ENCODE measurements around the gene RASSF4. TPM values are rescaled to one million over a fixed set of nuclear protein-coding genes. Genes with fewer than 3 reads are reported as not detected.

RASSF4 gene
- total RNA-seq, 1 experiment from 2014 or later: 2.8 TPM

DNA sequence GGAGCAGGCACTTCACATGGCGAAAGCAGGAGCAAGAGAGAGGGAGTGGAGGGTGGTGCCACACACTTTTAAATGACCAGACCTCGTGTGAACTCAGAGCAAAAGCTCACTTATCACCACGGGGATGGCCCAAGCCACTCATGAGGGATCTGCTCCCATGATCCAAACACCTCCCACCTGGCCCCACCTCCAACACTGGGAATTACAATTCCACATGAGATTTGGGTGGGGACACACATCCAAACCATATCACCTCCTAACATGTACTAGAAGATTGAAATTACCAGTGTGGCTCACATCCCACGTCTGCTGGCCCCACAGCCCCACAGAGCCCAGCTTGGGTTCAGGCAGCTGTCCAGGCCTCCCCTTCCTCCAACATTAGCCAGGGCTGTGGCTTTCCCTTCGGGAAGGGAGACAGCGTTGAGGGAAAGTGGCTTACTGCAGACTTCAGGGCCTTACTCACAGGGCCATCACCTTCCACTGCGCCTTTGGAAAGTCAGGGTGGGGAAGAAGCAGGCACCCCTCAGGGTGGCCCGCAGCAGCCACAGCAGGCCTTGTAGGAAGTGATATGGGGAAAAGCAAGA lies 11.3 kb downstream of the RASSF4 start:
- no peaks in the 10 kb centered on the region for H3K9me3 ChIP-seq (ENCODE audit: control insufficient read depth in 1 of 2, insufficient read depth in 1 of 2, low read depth in 1 of 2, low read length in 2 of 2)
- no TSS peak for BruUV-seq (replicated peaks)
- no peak for DNase-seq (ENCODE audit: low read depth, low spot score)
- RAD21 ChIA-PET (ENCODE audit: low non-redundant PET in 1 of 2, low total read pairs in 2 of 2, uncharacterized antibody in 2 of 2, unreplicated experiment in 2 of 2): no interaction called here
- POLR2A ChIA-PET: no interaction called here
- H3K79me2 ChIP-seq (ENCODE audit: insufficient read depth, low read length): no peaks in the 10 kb centered on the region
- no peak for ATAC-seq
- intact Hi-C loops (cut with micrococcal nuclease): no loop called here
- H3K9ac ChIP-seq (ENCODE audit: low read length): no peak overlapping the region
- H2AFZ ChIP-seq (ENCODE audit: low read depth, low read length, poor library complexity, severe bottlenecking): no peak overlapping the region
- H3K4me1 ChIP-seq (ENCODE audit: control insufficient read depth in 1 of 2, insufficient read depth in 2 of 2, low read length in 2 of 2): peaks cover 12 to 22% of the 10 kb centered on the region in 2 experiments
- H3K4me3 ChIP-seq (replicated peaks in 1 of 2; ENCODE audit: low read depth in 1 of 2, low read length in 2 of 2): no peak overlapping the region
- CTCF ChIA-PET: no interaction called here
- no peaks in the 10 kb centered on the region for H3K36me3 ChIP-seq (ENCODE audit: control insufficient read depth in 1 of 2, insufficient read depth in 2 of 2, low read length in 2 of 2)
- no peaks in the 10 kb centered on the region for H3K27me3 ChIP-seq (ENCODE audit: insufficient read depth, low read length)
- no peaks in the 10 kb centered on the region for H4K20me1 ChIP-seq (ENCODE audit: insufficient read depth)
- H3K9me2 ChIP-seq (ENCODE audit: insufficient read depth): no peaks in the 10 kb centered on the region
- H3K27ac ChIP-seq (ENCODE audit: low read depth, low read length): no peak overlapping the region
- TF ChIP-seq SIN3A (IDR thresholded peaks at IDR 0.05; ENCODE audit: low read depth) (no peak), SRF (IDR thresholded peaks at IDR 0.05; ENCODE audit: low read depth) (no peak), SP1 (IDR thresholded peaks at IDR 0.05; ENCODE audit: low read depth) (no peak), CBX3 (IDR thresholded peaks at IDR 0.05; ENCODE audit: low read depth) (no peak), ELF1 (IDR thresholded peaks at IDR 0.05; ENCODE audit: borderline replicate concordance, low read depth) (no peak), ZNF274 (IDR thresholded peaks at IDR 0.05; ENCODE audit: low read depth, low read length) (no peak), CEBPB (IDR thresholded peaks at IDR 0.05; ENCODE audit: low read depth) (no peak), EZH2phosphoT487 (IDR thresholded peaks at IDR 0.05; ENCODE audit: borderline replicate concordance) (no peak)
- TF ChIP-seq, protein P1, sequence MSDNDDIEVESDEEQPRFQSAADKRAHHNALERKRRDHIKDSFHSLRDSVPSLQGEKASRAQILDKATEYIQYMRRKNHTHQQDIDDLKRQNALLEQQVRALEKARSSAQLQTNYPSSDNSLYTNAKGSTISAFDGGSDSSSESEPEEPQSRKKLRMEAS (IDR thresholded peaks at IDR 0.05): no peak
- TF ChIP-seq, protein P2, sequence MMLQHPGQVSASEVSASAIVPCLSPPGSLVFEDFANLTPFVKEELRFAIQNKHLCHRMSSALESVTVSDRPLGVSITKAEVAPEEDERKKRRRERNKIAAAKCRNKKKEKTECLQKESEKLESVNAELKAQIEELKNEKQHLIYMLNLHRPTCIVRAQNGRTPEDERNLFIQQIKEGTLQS (IDR thresholded peaks at IDR 0.05): no peak
- H3K4me2 ChIP-seq (ENCODE audit: low read length): no peak overlapping the region

DNA sequence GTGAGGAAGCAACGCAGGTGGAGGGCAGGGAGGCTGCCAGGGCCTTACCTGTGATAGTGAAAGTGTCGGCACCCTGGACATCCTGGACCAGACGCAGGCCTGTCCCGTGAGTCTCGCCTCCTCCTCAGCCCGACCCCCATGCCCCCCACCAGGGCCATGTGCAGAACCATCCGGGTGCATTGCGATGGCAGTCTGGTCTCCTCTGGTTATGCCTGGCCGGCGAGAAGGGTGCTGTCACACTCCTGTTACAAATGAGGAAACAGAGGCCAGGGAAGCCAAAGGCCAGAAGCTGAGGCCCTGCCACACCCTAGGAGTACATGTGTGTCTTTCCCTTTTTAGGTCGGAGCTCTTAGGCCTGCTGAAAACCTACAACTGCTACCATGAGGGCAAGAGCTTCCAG lies 11.8 kb downstream of the RASSF4 start:
- DNase-seq (ENCODE audit: low read depth, low spot score): no peak
- H3K27me3 ChIP-seq (ENCODE audit: insufficient read depth, low read length): no peaks in the 10 kb centered on the region
- RAD21 ChIA-PET (ENCODE audit: low non-redundant PET in 1 of 2, low total read pairs in 2 of 2, uncharacterized antibody in 2 of 2, unreplicated experiment in 2 of 2): no interaction called here
- no peak for ATAC-seq
- intact Hi-C loops (cut with micrococcal nuclease): no loop called here
- CTCF ChIA-PET: no interaction called here
- H4K20me1 ChIP-seq (ENCODE audit: insufficient read depth): no peaks in the 10 kb centered on the region
- no peaks in the 10 kb centered on the region for H3K9me3 ChIP-seq (ENCODE audit: control insufficient read depth in 1 of 2, insufficient read depth in 1 of 2, low read depth in 1 of 2, low read length in 2 of 2)
- H3K79me2 ChIP-seq (ENCODE audit: insufficient read depth, low read length): no peaks in the 10 kb centered on the region
- H3K4me2 ChIP-seq (ENCODE audit: low read length): no peak overlapping the region
- H3K9ac ChIP-seq (ENCODE audit: low read length): no peak overlapping the region
- H3K4me3 ChIP-seq (replicated peaks in 1 of 2; ENCODE audit: low read depth in 1 of 2, low read length in 2 of 2): no peak overlapping the region
- H3K4me1 ChIP-seq (ENCODE audit: control insufficient read depth in 1 of 2, insufficient read depth in 2 of 2, low read length in 2 of 2): peaks cover 15 to 22% of the 10 kb centered on the region in 2 experiments
- TF ChIP-seq SP1 (IDR thresholded peaks at IDR 0.05; ENCODE audit: low read depth) (no peak), POLR2A (IDR thresholded peaks at IDR 0.05; ENCODE audit: borderline replicate concordance, extremely low read depth, insufficient read depth, insufficient read length) (no peak), EZH2 (IDR thresholded peaks at IDR 0.05) (no peak), ELF1 (IDR thresholded peaks at IDR 0.05; ENCODE audit: borderline replicate concordance, low read depth) (no peak), CEBPB (IDR thresholded peaks at IDR 0.05; ENCODE audit: low read depth) (no peak), RAD21 (IDR thresholded peaks at IDR 0.05; ENCODE audit: low read depth) (no peak), EZH2phosphoT487 (IDR thresholded peaks at IDR 0.05; ENCODE audit: borderline replicate concordance) (no peak), YY1 (IDR thresholded peaks at IDR 0.05; ENCODE audit: extremely low read depth, insufficient replicate concordance, low read depth, low read length) (no peak), EGR1 (IDR thresholded peaks at IDR 0.05; ENCODE audit: low read depth) (no peak)
- TF ChIP-seq, protein P3, sequence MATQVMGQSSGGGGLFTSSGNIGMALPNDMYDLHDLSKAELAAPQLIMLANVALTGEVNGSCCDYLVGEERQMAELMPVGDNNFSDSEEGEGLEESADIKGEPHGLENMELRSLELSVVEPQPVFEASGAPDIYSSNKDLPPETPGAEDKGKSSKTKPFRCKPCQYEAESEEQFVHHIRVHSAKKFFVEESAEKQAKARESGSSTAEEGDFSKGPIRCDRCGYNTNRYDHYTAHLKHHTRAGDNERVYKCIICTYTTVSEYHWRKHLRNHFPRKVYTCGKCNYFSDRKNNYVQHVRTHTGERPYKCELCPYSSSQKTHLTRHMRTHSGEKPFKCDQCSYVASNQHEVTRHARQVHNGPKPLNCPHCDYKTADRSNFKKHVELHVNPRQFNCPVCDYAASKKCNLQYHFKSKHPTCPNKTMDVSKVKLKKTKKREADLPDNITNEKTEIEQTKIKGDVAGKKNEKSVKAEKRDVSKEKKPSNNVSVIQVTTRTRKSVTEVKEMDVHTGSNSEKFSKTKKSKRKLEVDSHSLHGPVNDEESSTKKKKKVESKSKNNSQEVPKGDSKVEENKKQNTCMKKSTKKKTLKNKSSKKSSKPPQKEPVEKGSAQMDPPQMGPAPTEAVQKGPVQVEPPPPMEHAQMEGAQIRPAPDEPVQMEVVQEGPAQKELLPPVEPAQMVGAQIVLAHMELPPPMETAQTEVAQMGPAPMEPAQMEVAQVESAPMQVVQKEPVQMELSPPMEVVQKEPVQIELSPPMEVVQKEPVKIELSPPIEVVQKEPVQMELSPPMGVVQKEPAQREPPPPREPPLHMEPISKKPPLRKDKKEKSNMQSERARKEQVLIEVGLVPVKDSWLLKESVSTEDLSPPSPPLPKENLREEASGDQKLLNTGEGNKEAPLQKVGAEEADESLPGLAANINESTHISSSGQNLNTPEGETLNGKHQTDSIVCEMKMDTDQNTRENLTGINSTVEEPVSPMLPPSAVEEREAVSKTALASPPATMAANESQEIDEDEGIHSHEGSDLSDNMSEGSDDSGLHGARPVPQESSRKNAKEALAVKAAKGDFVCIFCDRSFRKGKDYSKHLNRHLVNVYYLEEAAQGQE (IDR thresholded peaks at IDR 0.05; ENCODE audit: low read depth): no peak
- no peak overlapping the region for H3K27ac ChIP-seq (ENCODE audit: low read depth, low read length)
- POLR2A ChIA-PET: no interaction called here
- H3K36me3 ChIP-seq (ENCODE audit: control insufficient read depth in 1 of 2, insufficient read depth in 2 of 2, low read length in 2 of 2): no peaks in the 10 kb centered on the region
- H3K9me2 ChIP-seq (ENCODE audit: insufficient read depth): no peaks in the 10 kb centered on the region
- no peak overlapping the region for H2AFZ ChIP-seq (ENCODE audit: low read depth, low read length, poor library complexity, severe bottlenecking)
- no TSS peak for BruUV-seq (replicated peaks)
